Neural progenitor cell (in vitro differentiated cells): ENCODE results near the gene NUDT8.

Experiments
- CTCF ChIP-seq: fragments of 200-600 bp; sonication (generic); IDR thresholded peaks from 2 replicates; pipeline ENCODE4 v1.5.1; 2017; ENCODE audit warnings: antibody characterized with exemption, mild to moderate bottlenecking
- EZH2phosphoT487 ChIP-seq: fragments of 200-600 bp; sonication (generic); IDR thresholded peaks from 2 replicates; pipeline ENCODE4 v1.6.1; 2017; ENCODE audit warnings: antibody characterized with exemption

DNA sequence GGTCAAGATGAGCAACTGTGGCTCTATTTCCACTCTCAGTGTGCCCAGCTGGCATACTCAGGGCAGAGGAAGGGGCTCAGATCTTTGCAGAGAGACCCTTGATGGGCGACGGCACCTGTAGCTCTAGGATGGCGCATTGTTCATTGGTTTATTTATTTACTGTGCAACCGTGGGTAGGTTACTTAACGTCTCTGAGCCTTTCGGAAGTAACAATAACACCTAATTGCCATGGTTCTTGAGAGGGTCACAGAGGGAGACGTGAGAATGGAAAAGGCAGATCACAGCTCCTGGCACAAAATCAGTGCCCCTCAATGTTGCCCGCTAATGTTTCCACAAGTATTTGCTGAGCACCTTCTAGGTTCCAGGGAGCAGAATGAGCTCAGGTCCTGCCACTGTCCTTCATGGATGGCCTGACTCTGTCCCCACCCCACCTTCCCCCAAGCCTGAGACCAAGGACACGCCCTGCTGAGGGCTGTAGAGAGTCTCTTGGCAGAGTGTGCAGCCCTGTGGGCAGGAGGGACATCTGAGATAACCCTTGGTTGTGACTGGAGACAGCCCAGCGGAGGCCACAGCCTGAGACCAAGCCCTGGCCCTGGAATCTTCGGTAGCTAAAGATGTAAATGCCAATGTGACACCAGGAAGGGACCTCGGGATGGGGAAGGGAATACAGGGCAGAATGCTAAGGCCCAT lies 45.5 kb upstream of the NUDT8 start:
- TF ChIP-seq CTCF (no peak), EZH2phosphoT487 (no peak)
